Measurements from ENCODE around the gene RCOR1.

DNA sequence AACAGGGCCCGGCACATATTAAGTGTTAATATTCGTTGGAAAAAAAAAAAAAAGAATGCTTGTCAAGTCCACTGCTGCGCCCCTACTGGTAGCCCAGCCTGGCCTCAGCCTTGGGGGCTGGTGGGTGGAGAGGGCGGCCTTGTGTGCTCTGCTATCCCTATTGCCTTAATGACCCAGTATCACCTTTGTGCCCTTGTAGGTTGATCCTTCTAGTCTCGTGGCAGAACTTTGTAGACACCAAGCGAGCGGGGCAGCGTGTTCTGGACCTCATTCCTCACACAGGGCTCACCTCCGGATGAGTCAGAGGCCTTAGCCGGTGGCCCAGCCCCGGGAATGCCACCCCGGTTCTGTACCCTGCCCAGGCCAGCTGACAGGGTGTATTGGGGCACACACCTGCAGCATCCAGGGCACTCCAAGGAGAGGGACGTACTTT, 1.8 kb upstream of the RCOR1 start:
- TF ChIP-seq, protein P1, sequence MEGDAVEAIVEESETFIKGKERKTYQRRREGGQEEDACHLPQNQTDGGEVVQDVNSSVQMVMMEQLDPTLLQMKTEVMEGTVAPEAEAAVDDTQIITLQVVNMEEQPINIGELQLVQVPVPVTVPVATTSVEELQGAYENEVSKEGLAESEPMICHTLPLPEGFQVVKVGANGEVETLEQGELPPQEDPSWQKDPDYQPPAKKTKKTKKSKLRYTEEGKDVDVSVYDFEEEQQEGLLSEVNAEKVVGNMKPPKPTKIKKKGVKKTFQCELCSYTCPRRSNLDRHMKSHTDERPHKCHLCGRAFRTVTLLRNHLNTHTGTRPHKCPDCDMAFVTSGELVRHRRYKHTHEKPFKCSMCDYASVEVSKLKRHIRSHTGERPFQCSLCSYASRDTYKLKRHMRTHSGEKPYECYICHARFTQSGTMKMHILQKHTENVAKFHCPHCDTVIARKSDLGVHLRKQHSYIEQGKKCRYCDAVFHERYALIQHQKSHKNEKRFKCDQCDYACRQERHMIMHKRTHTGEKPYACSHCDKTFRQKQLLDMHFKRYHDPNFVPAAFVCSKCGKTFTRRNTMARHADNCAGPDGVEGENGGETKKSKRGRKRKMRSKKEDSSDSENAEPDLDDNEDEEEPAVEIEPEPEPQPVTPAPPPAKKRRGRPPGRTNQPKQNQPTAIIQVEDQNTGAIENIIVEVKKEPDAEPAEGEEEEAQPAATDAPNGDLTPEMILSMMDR (IDR thresholded peaks at IDR 0.05; ENCODE audit: insufficient read depth, low read length), result no peak
- no peak for TF ChIP-seq POLR2AphosphoS5 (IDR thresholded peaks at IDR 0.05; ENCODE audit: low read depth)
- TF ChIP-seq, protein P2, sequence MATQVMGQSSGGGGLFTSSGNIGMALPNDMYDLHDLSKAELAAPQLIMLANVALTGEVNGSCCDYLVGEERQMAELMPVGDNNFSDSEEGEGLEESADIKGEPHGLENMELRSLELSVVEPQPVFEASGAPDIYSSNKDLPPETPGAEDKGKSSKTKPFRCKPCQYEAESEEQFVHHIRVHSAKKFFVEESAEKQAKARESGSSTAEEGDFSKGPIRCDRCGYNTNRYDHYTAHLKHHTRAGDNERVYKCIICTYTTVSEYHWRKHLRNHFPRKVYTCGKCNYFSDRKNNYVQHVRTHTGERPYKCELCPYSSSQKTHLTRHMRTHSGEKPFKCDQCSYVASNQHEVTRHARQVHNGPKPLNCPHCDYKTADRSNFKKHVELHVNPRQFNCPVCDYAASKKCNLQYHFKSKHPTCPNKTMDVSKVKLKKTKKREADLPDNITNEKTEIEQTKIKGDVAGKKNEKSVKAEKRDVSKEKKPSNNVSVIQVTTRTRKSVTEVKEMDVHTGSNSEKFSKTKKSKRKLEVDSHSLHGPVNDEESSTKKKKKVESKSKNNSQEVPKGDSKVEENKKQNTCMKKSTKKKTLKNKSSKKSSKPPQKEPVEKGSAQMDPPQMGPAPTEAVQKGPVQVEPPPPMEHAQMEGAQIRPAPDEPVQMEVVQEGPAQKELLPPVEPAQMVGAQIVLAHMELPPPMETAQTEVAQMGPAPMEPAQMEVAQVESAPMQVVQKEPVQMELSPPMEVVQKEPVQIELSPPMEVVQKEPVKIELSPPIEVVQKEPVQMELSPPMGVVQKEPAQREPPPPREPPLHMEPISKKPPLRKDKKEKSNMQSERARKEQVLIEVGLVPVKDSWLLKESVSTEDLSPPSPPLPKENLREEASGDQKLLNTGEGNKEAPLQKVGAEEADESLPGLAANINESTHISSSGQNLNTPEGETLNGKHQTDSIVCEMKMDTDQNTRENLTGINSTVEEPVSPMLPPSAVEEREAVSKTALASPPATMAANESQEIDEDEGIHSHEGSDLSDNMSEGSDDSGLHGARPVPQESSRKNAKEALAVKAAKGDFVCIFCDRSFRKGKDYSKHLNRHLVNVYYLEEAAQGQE (IDR thresholded peaks at IDR 0.05; ENCODE audit: insufficient replicate concordance, low read depth), result no peak

Measured in HL-60 (cell line).